Uterus (tissue), 4 donors: ENCODE results near the gene EXOC1L. TPM values are rescaled to one million over a fixed set of nuclear protein-coding genes. Genes with fewer than 3 reads are reported as not detected.

Experiments used
- DNase-seq, 2 donors: peaks; one replicate each; pipeline ENCODE4 v3.0.0-alpha.2; 2019 to 2020
- H3K27ac ChIP-seq, 2 donors: fragments of 200-600 bp; sonication (generic); 1 replicate in 1 of 2; 2 replicates in 1 of 2; pipeline ENCODE4 v1.5.1; 2016 to 2018
- H3K27me3 ChIP-seq, 2 donors: fragments of 200-600 bp; sonication (generic); one replicate each; pipeline ENCODE4 v1.5.1; 2018 to 2019; ENCODE audit warnings: control low read depth in 1 of 2
- H3K36me3 ChIP-seq, 2 donors: fragments of 200-600 bp; sonication (generic); one replicate each; pipeline ENCODE4 v1.5.1; 2019; ENCODE audit warnings: control low read depth in 1 of 2
- H3K4me1 ChIP-seq, 2 donors: fragments of 200-600 bp; sonication (generic); one replicate each; pipeline ENCODE4 v1.5.1; 2018 to 2019; ENCODE audit warnings: control low read depth in 1 of 2
- H3K4me3 ChIP-seq, 2 donors: fragments of 200-600 bp; sonication (generic); 1 replicate in 1 of 2; 2 replicates in 1 of 2; pipeline ENCODE4 v1.5.1; 2018 to 2019; ENCODE audit warnings: mild to moderate bottlenecking in 1 of 2
- H3K9me3 ChIP-seq, 2 donors: fragments of 200-600 bp; sonication (generic); one replicate each; pipeline ENCODE4 v1.5.1; 2019; ENCODE audit warnings: control low read depth in 1 of 2
- POLR2A ChIP-seq, 2 donors: fragments of 450-650 bp; IDR thresholded peaks; one replicate each; pipeline ENCODE4 v1.6.1; 2016; ENCODE audit warnings: antibody characterized with exemption in 2 of 2, mild to moderate bottlenecking in 1 of 2, moderate library complexity in 1 of 2
- intact Hi-C: fragments of 100-400 bp; cut with DNase I; formaldehyde crosslinking; loops from one replicate; pipeline ENCODE4 v1.15.1; 2023; ENCODE audit warnings: low total_unique reads
- total RNA-seq, 4 donors: library from RNA; depleted of rRNA in 3 of 4; stranded (reverse); fragments of >200 nt in 3 of 4; gene quantifications; one replicate each; pipeline versions ENCODE4 v1.1.0 to v1.2.4, GENCODE V29; 2014 to 2023
- TF ChIP-seq, protein P1 (sequence below), 4 experiments: fragments of 200-600 bp in 2 of 4; fragments of 450-650 bp in 2 of 4; sonication (generic) in 2 of 4; IDR thresholded peaks; one replicate each; pipeline ENCODE4 v1.5.1; 2016 to 2019; ENCODE audit warnings: antibody characterized with exemption in 4 of 4, mild to moderate bottlenecking in 2 of 4, moderate library complexity in 1 of 4
- donor health status: DM: yes; HTN: yes; CAD: no.

EXOC1L gene
- total RNA-seq, 4 donors from 2014 or later, result not detected

DNA sequence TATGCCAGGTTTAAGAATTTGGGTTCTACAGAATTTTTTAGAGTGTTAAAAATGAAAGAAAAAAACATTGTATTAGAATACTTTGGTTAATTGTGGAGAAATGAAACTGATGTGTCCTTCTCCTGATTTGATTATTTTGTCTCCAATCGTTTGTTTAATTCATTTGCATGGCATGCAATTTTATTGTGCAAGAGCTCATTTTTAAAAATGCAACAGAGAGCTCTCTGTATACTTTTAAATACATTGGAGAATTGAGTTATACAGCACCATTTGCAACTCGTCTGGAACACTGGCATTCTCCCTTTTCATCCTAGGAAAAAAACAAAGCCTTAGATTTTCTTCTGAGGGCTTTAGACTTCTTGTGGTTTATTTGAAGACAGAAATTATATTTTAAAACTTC is 689 bp downstream of the EXOC1L start:
- TF ChIP-seq POLR2A (IDR thresholded peaks at IDR 0.05), result no peak
- TF ChIP-seq, protein P1, sequence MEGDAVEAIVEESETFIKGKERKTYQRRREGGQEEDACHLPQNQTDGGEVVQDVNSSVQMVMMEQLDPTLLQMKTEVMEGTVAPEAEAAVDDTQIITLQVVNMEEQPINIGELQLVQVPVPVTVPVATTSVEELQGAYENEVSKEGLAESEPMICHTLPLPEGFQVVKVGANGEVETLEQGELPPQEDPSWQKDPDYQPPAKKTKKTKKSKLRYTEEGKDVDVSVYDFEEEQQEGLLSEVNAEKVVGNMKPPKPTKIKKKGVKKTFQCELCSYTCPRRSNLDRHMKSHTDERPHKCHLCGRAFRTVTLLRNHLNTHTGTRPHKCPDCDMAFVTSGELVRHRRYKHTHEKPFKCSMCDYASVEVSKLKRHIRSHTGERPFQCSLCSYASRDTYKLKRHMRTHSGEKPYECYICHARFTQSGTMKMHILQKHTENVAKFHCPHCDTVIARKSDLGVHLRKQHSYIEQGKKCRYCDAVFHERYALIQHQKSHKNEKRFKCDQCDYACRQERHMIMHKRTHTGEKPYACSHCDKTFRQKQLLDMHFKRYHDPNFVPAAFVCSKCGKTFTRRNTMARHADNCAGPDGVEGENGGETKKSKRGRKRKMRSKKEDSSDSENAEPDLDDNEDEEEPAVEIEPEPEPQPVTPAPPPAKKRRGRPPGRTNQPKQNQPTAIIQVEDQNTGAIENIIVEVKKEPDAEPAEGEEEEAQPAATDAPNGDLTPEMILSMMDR (IDR thresholded peaks at IDR 0.05), result no peak
- H3K27me3 ChIP-seq, result no peaks in the 10 kb centered on the region
- H3K4me3 ChIP-seq, result no peak overlapping the region
- no peak overlapping the region for H3K27ac ChIP-seq
- no peaks in the 10 kb centered on the region for H3K9me3 ChIP-seq
- no peaks in the 10 kb centered on the region for H3K36me3 ChIP-seq
- intact Hi-C loops, result no loop called here
- no peak for DNase-seq
- no peaks in the 10 kb centered on the region for H3K4me1 ChIP-seq

DNA sequence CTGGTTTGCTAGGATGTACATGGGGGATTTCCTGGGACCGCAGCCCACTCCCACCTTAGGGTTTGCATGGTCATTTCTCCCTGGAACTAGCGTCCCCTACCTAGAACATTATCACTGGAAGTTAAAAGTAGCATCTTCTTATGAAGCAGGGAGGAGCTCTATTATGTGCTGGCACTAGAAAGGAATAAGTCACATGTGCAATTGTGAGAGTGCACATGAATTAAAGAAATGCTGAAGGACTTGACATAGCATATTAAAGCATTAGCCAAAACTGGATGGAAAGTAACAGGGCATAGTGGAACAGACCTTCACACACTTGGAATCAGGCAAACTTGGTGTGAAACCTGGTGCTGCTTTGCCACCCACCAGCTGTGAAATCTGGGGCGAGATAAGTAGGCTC is 2.7 kb downstream of the EXOC1L start:
- intact Hi-C loops, result no loop called here
- Histone ChIP-seq H3K4me1 (no peaks in the 10 kb centered on the region), H3K36me3 (no peaks in the 10 kb centered on the region), H3K9me3 (no peaks in the 10 kb centered on the region), H3K4me3 (no peak overlapping the region), H3K27ac (no peak overlapping the region), H3K27me3 (no peaks in the 10 kb centered on the region)
- TF ChIP-seq, protein P1 (IDR thresholded peaks at IDR 0.05), result no peak
- no peak for TF ChIP-seq POLR2A (IDR thresholded peaks at IDR 0.05)
- no peak for DNase-seq

DNA sequence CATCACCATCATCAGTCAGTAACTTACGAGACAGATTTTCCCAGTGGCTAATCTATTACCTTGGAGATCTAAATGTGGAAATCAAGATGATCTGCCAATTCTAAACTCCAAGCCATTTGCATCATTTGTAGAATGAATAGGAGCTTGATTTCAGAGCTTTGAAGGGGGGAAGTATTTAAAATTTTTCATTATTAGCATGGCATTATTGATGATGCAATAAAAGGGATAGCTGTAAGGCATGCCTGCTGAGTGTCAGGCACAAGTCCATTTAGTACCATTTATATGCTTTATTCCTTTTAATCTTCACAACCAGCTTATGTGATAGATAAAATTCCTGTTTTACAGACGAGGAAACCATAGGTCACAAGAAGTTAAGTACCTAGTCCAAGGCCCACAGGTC is 5.3 kb downstream of the EXOC1L start:
- no peak for TF ChIP-seq POLR2A (IDR thresholded peaks at IDR 0.05)
- TF ChIP-seq, protein P1 (IDR thresholded peaks at IDR 0.05), result no peak
- H3K27ac ChIP-seq, result no peak overlapping the region
- intact Hi-C loops, result no loop called here
- H3K27me3 ChIP-seq, result no peaks in the 10 kb centered on the region
- no peaks in the 10 kb centered on the region for H3K36me3 ChIP-seq
- H3K9me3 ChIP-seq, result no peaks in the 10 kb centered on the region
- no peaks in the 10 kb centered on the region for H3K4me1 ChIP-seq
- DNase-seq, result no peak
- H3K4me3 ChIP-seq, result no peak overlapping the region

DNA sequence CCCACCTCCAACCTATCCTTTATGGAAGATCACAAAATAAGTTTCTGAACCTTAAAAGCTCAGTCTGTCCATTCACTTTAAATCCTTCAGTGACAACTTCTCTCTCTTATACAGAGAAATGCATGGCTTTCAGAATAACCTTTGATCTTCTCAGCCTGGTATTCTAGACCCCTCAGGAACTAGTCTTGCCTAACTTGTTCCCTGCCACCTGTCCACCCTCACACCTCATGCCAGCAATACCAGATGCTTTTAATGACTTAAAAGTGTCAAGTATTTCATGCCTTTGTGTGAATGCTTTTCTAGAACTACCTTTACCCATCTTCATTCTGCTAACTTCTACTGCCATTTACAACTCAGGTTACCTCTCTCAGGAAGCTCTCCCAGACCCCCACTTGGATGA is 7.4 kb downstream of the EXOC1L start:
- Histone ChIP-seq H3K27ac (no peak overlapping the region), H3K4me3 (no peak overlapping the region), H3K36me3 (no peaks in the 10 kb centered on the region), H3K4me1 (no peaks in the 10 kb centered on the region), H3K9me3 (no peaks in the 10 kb centered on the region), H3K27me3 (no peaks in the 10 kb centered on the region)
- intact Hi-C loops, result no loop called here
- no peak for DNase-seq
- TF ChIP-seq, protein P1 (IDR thresholded peaks at IDR 0.05), result no peak

DNA sequence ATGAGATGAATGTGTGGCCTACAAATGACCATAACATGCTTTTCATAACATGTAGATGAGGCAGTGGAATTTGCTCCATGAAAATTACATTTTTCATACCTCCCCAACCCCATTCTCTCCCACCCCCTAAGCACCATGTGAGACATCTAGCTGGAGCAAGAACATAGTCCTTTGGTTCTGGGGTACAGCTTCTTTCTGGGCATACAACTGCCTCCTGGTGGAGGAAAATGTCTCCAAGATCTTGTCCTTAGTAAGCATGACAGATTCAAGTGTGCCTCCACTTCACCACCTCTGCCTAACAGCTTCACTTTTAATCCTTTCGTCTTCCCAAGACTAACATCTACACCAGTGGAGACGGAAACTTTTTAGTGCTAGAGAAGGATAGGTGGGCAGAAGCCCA is 8.0 kb downstream of the EXOC1L start:
- H3K27ac ChIP-seq, result no peak overlapping the region
- no peak overlapping the region for H3K4me3 ChIP-seq
- no peaks in the 10 kb centered on the region for H3K9me3 ChIP-seq
- no peaks in the 10 kb centered on the region for H3K36me3 ChIP-seq
- no peak for DNase-seq
- no peaks in the 10 kb centered on the region for H3K4me1 ChIP-seq
- H3K27me3 ChIP-seq, result no peaks in the 10 kb centered on the region
- intact Hi-C loops, result no loop called here
- TF ChIP-seq, protein P1 (IDR thresholded peaks at IDR 0.05), result no peak
- TF ChIP-seq POLR2A (IDR thresholded peaks at IDR 0.05), result no peak
